ENCODE measurements around the gene TCF20.

Gene TCF20

GRCh38 chr22:42294034-42294985, 23.9 kb upstream of the TCF20 start:
- no peak overlapping the region for H3K4me3 ChIP-seq (ENCODE audit: low read depth, low read length)
- TF ChIP-seq, protein P1, sequence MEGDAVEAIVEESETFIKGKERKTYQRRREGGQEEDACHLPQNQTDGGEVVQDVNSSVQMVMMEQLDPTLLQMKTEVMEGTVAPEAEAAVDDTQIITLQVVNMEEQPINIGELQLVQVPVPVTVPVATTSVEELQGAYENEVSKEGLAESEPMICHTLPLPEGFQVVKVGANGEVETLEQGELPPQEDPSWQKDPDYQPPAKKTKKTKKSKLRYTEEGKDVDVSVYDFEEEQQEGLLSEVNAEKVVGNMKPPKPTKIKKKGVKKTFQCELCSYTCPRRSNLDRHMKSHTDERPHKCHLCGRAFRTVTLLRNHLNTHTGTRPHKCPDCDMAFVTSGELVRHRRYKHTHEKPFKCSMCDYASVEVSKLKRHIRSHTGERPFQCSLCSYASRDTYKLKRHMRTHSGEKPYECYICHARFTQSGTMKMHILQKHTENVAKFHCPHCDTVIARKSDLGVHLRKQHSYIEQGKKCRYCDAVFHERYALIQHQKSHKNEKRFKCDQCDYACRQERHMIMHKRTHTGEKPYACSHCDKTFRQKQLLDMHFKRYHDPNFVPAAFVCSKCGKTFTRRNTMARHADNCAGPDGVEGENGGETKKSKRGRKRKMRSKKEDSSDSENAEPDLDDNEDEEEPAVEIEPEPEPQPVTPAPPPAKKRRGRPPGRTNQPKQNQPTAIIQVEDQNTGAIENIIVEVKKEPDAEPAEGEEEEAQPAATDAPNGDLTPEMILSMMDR (IDR thresholded peaks at IDR 0.05; ENCODE audit: low read depth, low read length, missing control alignments) = no peak
- peak; percentile 22 for DNase-seq (ENCODE audit: low read depth)
- in situ Hi-C loops (cut with HindIII; ENCODE audit: low sequenced_read_pairs) = no loop called here

DNA sequence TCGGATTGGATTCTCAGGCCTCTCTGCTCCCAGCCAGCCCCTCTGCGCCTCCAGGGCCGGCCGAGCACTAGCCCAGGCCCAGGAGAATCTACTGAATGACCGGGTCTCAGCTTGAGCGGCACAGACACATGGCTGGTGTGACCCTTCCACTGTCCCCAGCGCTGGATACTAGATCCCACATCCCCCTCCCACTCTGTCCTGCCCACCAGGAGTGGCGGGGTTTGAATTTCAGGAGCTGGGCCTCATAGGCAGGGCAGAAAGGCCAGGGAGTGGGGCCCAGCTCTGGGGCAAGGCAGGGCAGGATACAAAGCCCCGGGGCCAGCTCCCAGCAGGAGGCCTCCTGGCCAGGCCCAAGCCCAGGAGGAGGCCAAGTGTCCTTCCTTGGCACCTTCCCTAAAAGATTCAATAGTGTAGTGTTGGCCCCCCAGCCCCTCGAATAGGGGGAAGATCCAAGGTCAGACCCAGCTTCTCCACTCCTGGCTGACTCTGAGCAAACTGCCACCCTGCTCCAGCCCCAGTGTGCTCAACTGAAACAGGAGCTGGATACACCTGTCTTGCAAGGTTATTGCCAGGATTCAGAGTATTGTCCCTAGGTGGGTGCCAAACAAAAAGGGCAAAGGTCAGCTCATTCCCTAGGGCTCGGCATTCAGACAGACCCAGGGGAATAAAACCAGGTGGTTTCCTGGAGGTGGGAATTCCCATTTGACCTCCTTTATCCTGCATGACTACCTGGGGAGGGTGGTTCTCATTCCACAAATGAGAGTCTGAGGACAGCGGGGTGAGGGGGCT, 22.5 kb upstream of the TCF20 start:
- no peak for DNase-seq (ENCODE audit: low read depth)
- no peak overlapping the region for H3K4me3 ChIP-seq (ENCODE audit: low read depth, low read length)
- in situ Hi-C loops (cut with HindIII; ENCODE audit: low sequenced_read_pairs) = no loop called here
- TF ChIP-seq, protein P1 (IDR thresholded peaks at IDR 0.05; ENCODE audit: low read depth, low read length, missing control alignments) = no peak

DNA sequence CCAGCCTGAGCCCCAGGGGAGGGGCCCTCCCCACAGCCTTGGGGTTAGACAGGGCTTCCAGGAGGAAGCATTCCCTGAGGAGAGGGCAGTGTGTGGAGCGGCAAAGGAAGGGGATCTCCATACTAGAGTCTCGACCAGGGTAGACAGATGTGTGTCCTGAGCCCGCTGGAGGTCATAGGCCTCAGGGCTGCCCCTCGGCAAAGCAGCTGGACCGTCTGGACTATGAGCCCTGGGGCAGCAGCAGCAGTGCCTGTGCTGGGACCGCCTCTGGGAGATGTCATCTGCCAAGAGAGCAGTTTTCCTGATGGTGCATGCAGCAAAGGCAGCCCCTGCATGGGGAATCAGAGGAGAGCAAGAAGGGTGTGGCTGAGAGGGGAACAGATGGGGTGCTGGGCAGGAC, 20.8 kb upstream of the TCF20 start:
- no peak overlapping the region for H3K4me3 ChIP-seq (ENCODE audit: low read depth, low read length)
- TF ChIP-seq, protein P1 (IDR thresholded peaks at IDR 0.05; ENCODE audit: low read depth, low read length, missing control alignments) = no peak
- in situ Hi-C loops (cut with HindIII; ENCODE audit: low sequenced_read_pairs) = no loop called here
- DNase-seq (ENCODE audit: low read depth) = no peak

- TF ChIP-seq, protein P1 (IDR thresholded peaks at IDR 0.05; ENCODE audit: low read depth, low read length, missing control alignments) = no peak
- peak; percentile 54 for DNase-seq (ENCODE audit: low read depth)
- H3K4me3 ChIP-seq (ENCODE audit: low read depth, low read length) = no peak overlapping the region
- in situ Hi-C loops (cut with HindIII; ENCODE audit: low sequenced_read_pairs) = no loop called here
These were observed 19.5 kb upstream of the TCF20 start for GRCh38 chr22:42289671-42290541.

- no peak overlapping the region for H3K4me3 ChIP-seq (ENCODE audit: low read depth, low read length)
- TF ChIP-seq, protein P1 (IDR thresholded peaks at IDR 0.05; ENCODE audit: low read depth, low read length, missing control alignments) = no peak
- in situ Hi-C loops (cut with HindIII; ENCODE audit: low sequenced_read_pairs) = no loop called here
- no peak for DNase-seq (ENCODE audit: low read depth)
These were observed 18.3 kb upstream of the TCF20 start for GRCh38 chr22:42288791-42289190.

Measured in astrocyte of the cerebellum (primary cell).